Measurements from ENCODE around the gene CHN1.
A peak's percentile ranks its signal among the peaks of the same experiment; 100 is the strongest.

The CHN1 gene

GRCh38 chr2:174780856-174781255 lies 224.3 kb downstream of the CHN1 start:
- DNase-seq: no peak

- DNase-seq: peak; percentile 8
Measured at GRCh38 chr2:174780191-174780840, 224.9 kb downstream of the CHN1 start.

- peak; percentile 72 for DNase-seq
Measured at GRCh38 chr2:174779361-174779928, 225.7 kb downstream of the CHN1 start.

GRCh38 chr2:174778085-174778981 lies 226.8 kb downstream of the CHN1 start:
- DNase-seq: no peak

GRCh38 chr2:174777347-174778084 lies 227.7 kb downstream of the CHN1 start:
- DNase-seq: no peak

GRCh38 chr2:174776675-174777074 lies 228.5 kb downstream of the CHN1 start:
- DNase-seq: no peak

GRCh38 chr2:174776223-174776622 lies 229.0 kb downstream of the CHN1 start:
- peak; percentile 6 for DNase-seq

- peak; percentile 65 for DNase-seq
Measured at GRCh38 chr2:174775571-174775980, 229.6 kb downstream of the CHN1 start.

GRCh38 chr2:174774886-174775285 lies 230.3 kb downstream of the CHN1 start:
- peak; percentile 89 for DNase-seq

GRCh38 chr2:174773215-174773614 lies 232.0 kb downstream of the CHN1 start:
- no peak for DNase-seq

- DNase-seq: no peak
Measured at GRCh38 chr2:174772472-174772801, 232.7 kb downstream of the CHN1 start.

GRCh38 chr2:174771631-174772471 lies 233.3 kb downstream of the CHN1 start:
- peak; percentile 81 for DNase-seq

- no peak for DNase-seq
Measured at GRCh38 chr2:174771136-174771535, 234.0 kb downstream of the CHN1 start.

GRCh38 chr2:174768557-174768956 lies 236.6 kb downstream of the CHN1 start:
- peak; percentile 16 for DNase-seq

- DNase-seq: no peak
Measured at GRCh38 chr2:174766271-174766670, 238.9 kb downstream of the CHN1 start.

GRCh38 chr2:174765576-174765975 lies 239.6 kb downstream of the CHN1 start:
- no peak for DNase-seq

GRCh38 chr2:174764280-174765255 lies 240.6 kb downstream of the CHN1 start, which contains the start of gene CHRNA1:
Gene CHRNA1, minus strand, starts transcription at chr2:174764472. Its CDS starts 78 bp downstream, at chr2:174764394.
- peak; percentile 75 for DNase-seq

GRCh38 chr2:174763780-174764179 lies 241.4 kb downstream of the CHN1 start:
- DNase-seq: no peak

GRCh38 chr2:174762464-174762863 lies 242.7 kb downstream of the CHN1 start:
- DNase-seq: no peak

GRCh38 chr2:174761837-174762236 lies 243.3 kb downstream of the CHN1 start:
- DNase-seq: peak; percentile 41
